Colonic mucosa (tissue), 4 donors: ENCODE results near the gene CAPRIN1. TPM values are rescaled to one million over a fixed set of nuclear protein-coding genes. Genes with fewer than 3 reads are reported as not detected.
A peak's percentile ranks its signal among the peaks of the same experiment; 100 is the strongest.

ENCODE experiments used
- DNase-seq: peaks from one replicate; pipeline ENCODE4 v3.0.0-alpha.2; 2020
- H3K27ac ChIP-seq: fragments of 200-600 bp; one replicate; pipeline ENCODE4 v1.8.0; 2021
- H3K27me3 ChIP-seq: fragments of 200-600 bp; one replicate; pipeline ENCODE4 v1.8.0; 2021
- H3K36me3 ChIP-seq: fragments of 200-600 bp; one replicate; pipeline ENCODE4 v1.8.0; 2021
- H3K4me1 ChIP-seq: fragments of 200-600 bp; one replicate; pipeline ENCODE4 v1.8.0; 2021; ENCODE audit warnings: mild to moderate bottlenecking
- H3K4me3 ChIP-seq: fragments of 200-600 bp; one replicate; pipeline ENCODE4 v1.8.0; 2021
- H3K9ac ChIP-seq, 2 donors: one replicate each; pipeline ENCODE4 v1.7.0; 2013; ENCODE audit warnings: control low read depth in 2 of 2, low read depth in 2 of 2, low read length in 2 of 2
- H3K9me3 ChIP-seq: fragments of 200-600 bp; one replicate; pipeline ENCODE4 v1.8.0; 2021
- intact Hi-C: fragments of 100-400 bp; cut with DNase I; formaldehyde crosslinking; loops from one replicate; pipeline ENCODE4 v1.14.1; 2022
- total RNA-seq, 2 donors: library from RNA; stranded (reverse); fragmentation: NEBNext Ultra II Directional in 1 of 2; extraction: Animal tissue kit (Norgen Biotek cat#: 25700) in 1 of 2; gene quantifications; one replicate each; pipeline ENCODE4 v1.2.1, GENCODE V29; 2021
- TF ChIP-seq, protein P1 (sequence below): fragments of 200-600 bp; IDR thresholded peaks from one replicate; pipeline ENCODE4 v1.8.0; 2022; ENCODE audit warnings: antibody characterized with exemption, mild to moderate bottlenecking
- donor health status: healthy.
- donor health status: DM: no; HTN: no; CAD: no.
- donor health status: DM: no; HTN: no; CAD: no.

Gene CAPRIN1
- total RNA-seq, 2 donors from 2014 or later: 182 to 274 TPM

DNA sequence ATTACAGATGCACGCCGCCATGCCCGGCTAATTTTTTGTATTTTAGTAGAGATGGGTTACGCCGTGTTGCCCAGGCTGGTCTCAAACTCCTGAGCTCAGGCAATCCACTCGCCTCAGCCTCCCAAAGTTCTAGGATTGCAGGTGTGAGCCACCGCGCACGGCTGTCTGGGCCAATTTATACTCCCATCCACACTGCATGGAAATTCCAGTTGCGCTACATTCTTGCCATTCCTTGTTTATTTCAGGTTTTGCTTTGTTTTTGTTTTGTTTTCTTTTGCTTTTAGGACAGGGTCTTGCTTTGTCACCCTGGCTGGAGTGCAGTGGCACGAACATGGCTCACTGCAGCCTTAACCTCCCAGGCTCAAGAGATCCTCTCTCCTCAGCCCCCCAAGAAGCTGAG, 11.0 kb upstream of the CAPRIN1 start:
- no peak for DNase-seq
- Histone ChIP-seq H3K27ac (no peak overlapping the region), H3K4me1 (no peaks in the 10 kb centered on the region), H3K36me3 (no peaks in the 10 kb centered on the region), H3K9ac (no peak overlapping the region), H3K27me3 (no peaks in the 10 kb centered on the region), H3K9me3 (no peaks in the 10 kb centered on the region), H3K4me3 (no peak overlapping the region)
- intact Hi-C loops: no loop called here
- TF ChIP-seq, protein P1, sequence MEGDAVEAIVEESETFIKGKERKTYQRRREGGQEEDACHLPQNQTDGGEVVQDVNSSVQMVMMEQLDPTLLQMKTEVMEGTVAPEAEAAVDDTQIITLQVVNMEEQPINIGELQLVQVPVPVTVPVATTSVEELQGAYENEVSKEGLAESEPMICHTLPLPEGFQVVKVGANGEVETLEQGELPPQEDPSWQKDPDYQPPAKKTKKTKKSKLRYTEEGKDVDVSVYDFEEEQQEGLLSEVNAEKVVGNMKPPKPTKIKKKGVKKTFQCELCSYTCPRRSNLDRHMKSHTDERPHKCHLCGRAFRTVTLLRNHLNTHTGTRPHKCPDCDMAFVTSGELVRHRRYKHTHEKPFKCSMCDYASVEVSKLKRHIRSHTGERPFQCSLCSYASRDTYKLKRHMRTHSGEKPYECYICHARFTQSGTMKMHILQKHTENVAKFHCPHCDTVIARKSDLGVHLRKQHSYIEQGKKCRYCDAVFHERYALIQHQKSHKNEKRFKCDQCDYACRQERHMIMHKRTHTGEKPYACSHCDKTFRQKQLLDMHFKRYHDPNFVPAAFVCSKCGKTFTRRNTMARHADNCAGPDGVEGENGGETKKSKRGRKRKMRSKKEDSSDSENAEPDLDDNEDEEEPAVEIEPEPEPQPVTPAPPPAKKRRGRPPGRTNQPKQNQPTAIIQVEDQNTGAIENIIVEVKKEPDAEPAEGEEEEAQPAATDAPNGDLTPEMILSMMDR: no peak

DNA sequence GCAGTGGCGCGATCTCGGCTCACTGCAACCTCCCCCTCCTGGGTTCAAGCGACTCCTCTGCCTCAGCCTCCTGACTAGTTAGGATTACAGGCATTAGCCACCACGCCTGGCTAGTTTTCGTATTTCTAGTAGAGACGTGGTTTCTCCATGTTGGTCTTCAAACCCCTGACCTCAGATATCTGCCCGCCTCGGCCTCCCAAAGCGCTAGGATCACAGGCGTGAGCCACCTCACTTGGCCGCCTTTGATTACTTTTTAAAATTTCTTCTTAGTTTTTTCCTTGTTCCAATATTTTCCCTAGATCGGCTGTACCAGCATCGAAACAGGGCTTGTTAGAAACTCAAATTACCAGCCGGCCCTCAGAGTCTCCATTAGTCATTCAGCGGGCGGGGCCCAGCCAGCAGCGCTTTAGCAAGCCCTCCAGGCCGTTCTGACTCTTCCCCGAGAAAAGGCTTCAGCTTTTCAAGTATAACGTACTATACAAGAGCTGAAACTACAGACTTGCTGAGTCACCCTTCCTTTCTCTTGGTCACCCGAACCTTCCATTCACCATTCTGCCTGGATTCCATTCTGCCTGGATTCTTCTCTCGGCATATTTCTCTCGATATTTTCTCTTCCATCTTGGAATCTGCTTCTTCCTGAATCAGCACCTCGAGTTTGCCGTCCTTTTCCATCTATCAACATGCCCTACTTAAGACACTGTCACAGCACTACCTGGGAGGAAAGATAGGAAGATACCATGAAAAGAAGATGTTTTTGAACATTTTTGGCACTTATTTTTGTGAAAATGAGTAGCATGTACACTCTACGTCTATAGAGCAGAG, 6.7 kb upstream of the CAPRIN1 start:
- H3K36me3 ChIP-seq: no peaks in the 10 kb centered on the region
- no peaks in the 10 kb centered on the region for H3K9me3 ChIP-seq
- no peak overlapping the region for H3K9ac ChIP-seq
- H3K4me1 ChIP-seq: no peaks in the 10 kb centered on the region
- no peaks in the 10 kb centered on the region for H3K27me3 ChIP-seq
- no peak for DNase-seq
- intact Hi-C loops: no loop called here
- no peak overlapping the region for H3K27ac ChIP-seq
- TF ChIP-seq, protein P1: no peak
- H3K4me3 ChIP-seq: no peak overlapping the region

DNA sequence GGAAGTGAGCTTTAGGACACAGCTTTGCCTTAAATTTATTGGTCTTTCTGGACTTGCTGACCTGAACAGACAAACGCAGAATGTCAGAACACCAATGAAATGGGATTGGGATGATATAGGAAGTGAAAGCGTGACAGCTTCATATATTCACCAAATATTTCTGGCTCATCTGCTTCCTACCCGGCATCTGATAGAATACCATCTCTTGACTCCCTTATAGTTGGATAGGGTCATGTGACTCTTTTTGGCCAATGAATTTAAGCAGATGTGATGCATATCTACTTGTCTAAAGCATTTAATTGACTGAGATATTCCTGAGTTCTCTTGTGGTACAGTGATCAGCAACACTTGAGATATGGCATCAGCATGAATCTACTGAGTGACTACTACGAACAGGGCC, 2.5 kb upstream of the CAPRIN1 start:
- TF ChIP-seq, protein P1: no peak
- no peaks in the 10 kb centered on the region for H3K36me3 ChIP-seq
- H3K4me3 ChIP-seq: no peak overlapping the region
- H3K9ac ChIP-seq: no peak overlapping the region
- intact Hi-C loops: no loop called here
- H3K9me3 ChIP-seq: no peaks in the 10 kb centered on the region
- H3K27ac ChIP-seq: no peak overlapping the region
- peaks cover 5% of the 10 kb centered on the region for H3K4me1 ChIP-seq
- DNase-seq: no peak
- no peaks in the 10 kb centered on the region for H3K27me3 ChIP-seq

DNA sequence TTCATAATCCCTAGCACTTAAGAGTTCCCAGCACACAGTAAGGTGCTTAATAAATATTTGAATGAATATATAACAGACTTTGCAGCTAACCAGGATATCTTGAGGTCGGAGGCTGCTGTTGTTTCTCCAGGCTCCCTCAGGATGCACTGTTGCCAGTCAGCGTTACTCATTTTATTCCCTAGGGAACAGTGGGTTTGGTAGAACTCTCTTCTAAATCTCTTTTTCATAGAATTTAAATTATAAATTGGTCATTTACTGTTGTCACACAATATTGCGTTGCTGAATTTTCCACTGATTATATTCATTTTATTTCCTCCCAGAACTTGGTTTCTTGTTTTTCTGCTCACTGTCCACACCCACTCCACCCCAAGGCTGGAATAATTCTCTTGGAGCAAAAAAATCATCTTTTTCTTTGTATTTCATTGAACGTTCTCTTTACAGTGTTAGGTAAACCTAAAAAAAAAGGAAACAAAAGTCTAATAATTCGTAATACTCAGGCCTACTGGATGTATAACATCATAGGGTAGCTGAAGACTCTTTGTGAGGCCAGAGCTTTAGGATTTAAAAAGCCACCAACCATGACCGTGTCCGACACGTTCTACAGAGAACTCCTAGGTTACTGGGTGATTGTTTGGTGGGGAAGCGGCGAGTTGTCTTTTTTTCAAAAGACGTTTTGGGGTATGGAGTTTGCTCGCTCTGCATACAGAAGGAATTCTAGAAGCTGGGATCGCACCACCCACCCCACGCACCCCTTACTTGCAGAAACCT, 766 bp upstream of the CAPRIN1 start:
- no peaks in the 10 kb centered on the region for H3K27me3 ChIP-seq
- H3K36me3 ChIP-seq: no peaks in the 10 kb centered on the region
- peak overlapping the region; percentile 57 to 78 for H3K9ac ChIP-seq
- no peak for DNase-seq
- intact Hi-C loops: no loop called here
- H3K27ac ChIP-seq: peak overlapping the region; percentile 99
- H3K4me1 ChIP-seq: peaks cover 19% of the 10 kb centered on the region
- H3K4me3 ChIP-seq: peak overlapping the region; percentile 93
- TF ChIP-seq, protein P1: no peak
- H3K9me3 ChIP-seq: no peaks in the 10 kb centered on the region

DNA sequence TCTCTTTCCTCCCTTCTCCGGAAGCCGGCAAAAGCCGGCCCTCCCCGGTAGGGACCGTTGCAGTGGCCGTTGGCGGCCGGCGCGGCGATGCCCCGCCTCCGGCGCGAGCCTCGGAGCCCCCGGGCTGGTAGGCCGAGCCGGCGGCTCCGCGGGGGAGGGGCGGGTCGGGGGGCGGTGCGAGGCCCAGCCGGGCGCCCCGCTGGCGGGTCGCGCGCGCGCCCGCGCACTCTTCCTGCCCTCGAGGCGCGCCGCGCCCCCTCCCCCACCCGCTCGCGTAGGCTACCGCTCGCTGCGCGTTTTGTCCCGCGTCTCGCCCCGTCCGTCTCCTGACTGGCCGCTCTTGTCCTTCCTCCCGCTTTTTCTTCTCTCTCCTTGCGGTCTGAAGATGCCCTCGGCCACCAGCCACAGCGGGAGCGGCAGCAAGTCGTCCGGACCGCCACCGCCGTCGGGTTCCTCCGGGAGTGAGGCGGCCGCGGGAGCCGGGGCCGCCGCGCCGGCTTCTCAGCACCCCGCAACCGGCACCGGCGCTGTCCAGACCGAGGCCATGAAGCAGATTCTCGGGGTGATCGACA, 591 bp downstream of the CAPRIN1 start:
- intact Hi-C loops: no loop called here
- Histone ChIP-seq H3K9me3 (no peaks in the 10 kb centered on the region), H3K36me3 (no peaks in the 10 kb centered on the region), H3K4me1 (peaks cover 19% of the 10 kb centered on the region), H3K27ac (peak overlapping the region; percentile 99), H3K9ac (peak overlapping the region; percentile 93 to 100), H3K4me3 (peak overlapping the region; percentile 98), H3K27me3 (no peaks in the 10 kb centered on the region)
- peak; percentile 93 for DNase-seq
- TF ChIP-seq, protein P1: no peak
